SK-N-SH (cell line): Measurements from ENCODE around the gene TRAF7. TPM values are rescaled to one million over a fixed set of nuclear protein-coding genes. Genes with fewer than 3 reads are reported as not detected.
A peak's percentile ranks its signal among the peaks of the same experiment; 100 is the strongest.

Experiments
- CTCF ChIA-PET: fragments of 300-600, 350-600 bp; formaldehyde crosslinking; extraction: SDS; loops from one replicate; lab custom pipeline; 2021; lab: Yijun Ruan, JAX
- POLR2A ChIA-PET: fragments of 350-600 bp; sonication (Branson Sonifier 250); formaldehyde crosslinking; extraction: SDS; loops from one replicate; lab custom pipeline; 2020; ENCODE audit warnings: antibody characterized with exemption, inconsistent platforms; lab: Yijun Ruan, JAX
- DNase-seq: peaks from one replicate; pipeline ENCODE4 v3.0.0; 2012
- H2AFZ ChIP-seq: fragments of 200-600 bp; sonication (generic); 2 replicates; pipeline ENCODE4 v1.8.1; 2016; ENCODE audit warnings: antibody characterized with exemption, mild to moderate bottlenecking, low read depth
- H3F3A ChIP-seq: fragments of 200-600 bp; sonication (generic); replicated peaks from 2 replicates; pipeline ENCODE3; 2016; ENCODE audit warnings: antibody characterized with exemption, mild to moderate bottlenecking; ENCODE audit not compliant: insufficient read depth
- H3K27ac ChIP-seq, 2 experiments: fragments of 200-500 bp in 1 of 2; fragments of 200-600 bp in 1 of 2; sonication (Bioruptor generic) in 1 of 2; sonication (generic), shearing (Covaris generic) in 1 of 2; 2 replicates each; pipeline versions ENCODE4 v1.5.1 to v1.6.1; 2014 to 2016; ENCODE audit warnings: low read depth in 2 of 2, inconsistent platforms in 1 of 2, low read length in 1 of 2, mild to moderate bottlenecking in 1 of 2, mixed read lengths in 1 of 2
- H3K27me3 ChIP-seq: fragments of 200-600 bp; sonication (generic), shearing (Covaris generic); 2 replicates; pipeline ENCODE4 v1.6.1; 2016; ENCODE audit warnings: mixed run types; ENCODE audit not compliant: insufficient read depth
- H3K36me3 ChIP-seq, 2 experiments: fragments of 200-500 bp in 1 of 2; fragments of 200-600 bp in 1 of 2; sonication (Bioruptor generic) in 1 of 2; sonication (generic) in 1 of 2; replicated peaks in 1 of 2; 2 replicates each; pipeline versions ENCODE3 to v1.5.1; 2014 to 2016; ENCODE audit warnings: low read length in 1 of 2, mild to moderate bottlenecking in 1 of 2; ENCODE audit not compliant: insufficient read depth in 2 of 2, control insufficient read depth in 1 of 2
- H3K4me1 ChIP-seq, 2 experiments: fragments of 200-500 bp in 1 of 2; fragments of 200-600 bp in 1 of 2; sonication (Bioruptor generic) in 1 of 2; sonication (generic), shearing (Covaris generic) in 1 of 2; 2 replicates each; pipeline versions ENCODE4 v1.5.1 to v1.6.1; 2014 to 2016; ENCODE audit warnings: low read depth in 1 of 2, low read length in 1 of 2, mixed run types in 1 of 2; ENCODE audit not compliant: insufficient read depth in 2 of 2, control insufficient read depth in 1 of 2
- H3K4me2 ChIP-seq: fragments of 200-600 bp; sonication (generic), shearing (Covaris generic); 2 replicates; pipeline ENCODE4 v1.6.1; 2017; ENCODE audit warnings: mixed run types
- H3K4me3 ChIP-seq, 2 experiments: fragments of 200-500 bp in 1 of 2; fragments of 200-600 bp in 1 of 2; sonication (Bioruptor generic) in 1 of 2; sonication (generic), shearing (Covaris generic) in 1 of 2; 2 replicates each; pipeline versions ENCODE4 v1.5.1 to v1.8.1; 2014 to 2016; ENCODE audit warnings: low read depth in 2 of 2, inconsistent platforms in 1 of 2, low read length in 1 of 2, mild to moderate bottlenecking in 1 of 2, mixed read lengths in 1 of 2, moderate library complexity in 1 of 2
- H3K79me2 ChIP-seq: fragments of 200-600 bp; sonication (generic); 2 replicates; pipeline ENCODE4 v1.8.1; 2017; ENCODE audit warnings: mild to moderate bottlenecking; ENCODE audit not compliant: insufficient read depth
- H3K9ac ChIP-seq: fragments of 200-600 bp; sonication (generic); 2 replicates; pipeline ENCODE4 v1.6.1; 2017; ENCODE audit warnings: mixed run types
- H3K9me2 ChIP-seq: fragments of 200-600 bp; sonication (generic); 2 replicates; pipeline ENCODE4 v1.6.1; 2017; ENCODE audit warnings: mixed run types
- H3K9me3 ChIP-seq: fragments of 200-600 bp; sonication (generic); 2 replicates; pipeline ENCODE4 v1.6.1; 2017; ENCODE audit warnings: mixed run types, mild to moderate bottlenecking, moderate library complexity
- H4K20me1 ChIP-seq: fragments of 200-600 bp; sonication (generic); 2 replicates; pipeline ENCODE4 v1.6.1; 2017; ENCODE audit warnings: mild to moderate bottlenecking, mixed run types; ENCODE audit not compliant: insufficient read depth
- GABPA ChIP-seq: IDR thresholded peaks from 2 replicates; pipeline ENCODE4 v1.4.0; 2012; ENCODE audit warnings: low read depth, mild to moderate bottlenecking
- RCOR1 ChIP-seq: fragments of 150-350 bp; IDR thresholded peaks from 2 replicates; pipeline ENCODE4 v1.6.1; 2017; ENCODE audit warnings: antibody characterized with exemption, low read length
- SIN3A ChIP-seq: IDR thresholded peaks from 2 replicates; pipeline ENCODE4 v1.6.1; 2012; ENCODE audit warnings: low read depth, mild to moderate bottlenecking, low read length, moderate library complexity, borderline replicate concordance
- TAF1 ChIP-seq: IDR thresholded peaks from 2 replicates; pipeline ENCODE4 v1.6.1; 2012; ENCODE audit warnings: low read depth, mild to moderate bottlenecking, low read length, moderate library complexity, borderline replicate concordance
- WGBS: methylation state at CpG from one replicate; pipeline ENCODE4 v1.1.6; 2017; ENCODE audit warnings: low lambda C conversion rate; 5-methylcytosine and 5-hydroxymethylcytosine counted together
- polyA plus RNA-seq, 3 experiments: library from polyadenylated mRNA; depleted of rRNA; stranded (reverse); fragments of >200 nt; gene quantifications; 2 replicates each; pipeline ENCODE4 v1.2.3, GENCODE V29; 2012
- TF ChIP-seq, protein P1 (sequence below): IDR thresholded peaks from 2 replicates; pipeline ENCODE4 v1.4.0; 2012; ENCODE audit warnings: low read depth, borderline replicate concordance
- TF ChIP-seq, protein P2 (sequence below): IDR thresholded peaks from 2 replicates; pipeline ENCODE4 v1.6.1; 2012; ENCODE audit warnings: mild to moderate bottlenecking, low read depth, low read length, moderate library complexity

Gene TRAF7
- polyA plus RNA-seq, 1 of the 3 experiments (the other 2 are of a cell fraction) = 73.0 TPM

DNA sequence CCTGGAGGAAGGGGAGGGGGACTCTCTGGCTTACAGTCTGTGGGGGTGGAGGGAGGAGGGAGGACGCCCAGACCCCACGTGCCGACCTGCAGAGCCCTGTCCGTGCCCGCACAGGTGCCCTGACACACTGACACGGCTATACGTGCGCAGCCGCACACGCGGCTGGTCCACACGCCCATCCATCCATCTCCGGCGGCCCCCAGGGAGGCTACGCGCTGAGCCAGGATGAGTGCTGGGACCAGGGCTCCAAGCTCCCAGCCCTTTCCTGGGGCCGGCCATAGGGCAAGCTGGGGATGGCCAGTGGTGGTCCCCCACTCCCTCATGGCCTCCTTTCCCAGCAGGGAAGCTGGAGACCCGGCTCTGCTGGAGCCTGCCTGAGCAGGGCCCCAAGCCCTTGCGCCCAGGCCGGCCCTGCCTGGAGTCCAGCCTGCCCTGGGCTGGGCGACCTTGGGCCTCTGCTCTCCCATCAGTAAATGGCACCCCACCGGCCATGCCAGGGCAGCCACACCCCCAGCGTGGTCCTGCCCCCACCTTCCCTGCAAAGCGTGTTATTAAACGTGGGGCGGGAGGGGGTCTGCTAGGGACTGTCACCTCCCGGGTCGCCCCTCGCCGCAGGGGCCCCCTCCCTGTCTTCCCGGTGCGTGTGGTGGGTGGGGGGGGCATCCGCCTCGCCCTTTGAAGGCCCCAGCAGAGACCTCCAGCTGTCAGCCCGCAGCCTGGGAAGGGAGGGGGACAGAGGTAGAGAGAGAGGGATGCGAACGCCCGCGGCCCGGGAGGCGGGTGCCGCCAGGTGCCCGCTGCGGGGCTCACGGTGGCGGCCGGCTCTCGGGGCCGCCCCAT is 40.0 kb downstream of the TRAF7 start (continued):
- TF ChIP-seq, protein P1, sequence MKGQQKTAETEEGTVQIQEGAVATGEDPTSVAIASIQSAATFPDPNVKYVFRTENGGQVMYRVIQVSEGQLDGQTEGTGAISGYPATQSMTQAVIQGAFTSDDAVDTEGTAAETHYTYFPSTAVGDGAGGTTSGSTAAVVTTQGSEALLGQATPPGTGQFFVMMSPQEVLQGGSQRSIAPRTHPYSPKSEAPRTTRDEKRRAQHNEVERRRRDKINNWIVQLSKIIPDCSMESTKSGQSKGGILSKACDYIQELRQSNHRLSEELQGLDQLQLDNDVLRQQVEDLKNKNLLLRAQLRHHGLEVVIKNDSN = no peak
- TF ChIP-seq GABPA (no peak), SIN3A (no peak)
- TF ChIP-seq, protein P2, sequence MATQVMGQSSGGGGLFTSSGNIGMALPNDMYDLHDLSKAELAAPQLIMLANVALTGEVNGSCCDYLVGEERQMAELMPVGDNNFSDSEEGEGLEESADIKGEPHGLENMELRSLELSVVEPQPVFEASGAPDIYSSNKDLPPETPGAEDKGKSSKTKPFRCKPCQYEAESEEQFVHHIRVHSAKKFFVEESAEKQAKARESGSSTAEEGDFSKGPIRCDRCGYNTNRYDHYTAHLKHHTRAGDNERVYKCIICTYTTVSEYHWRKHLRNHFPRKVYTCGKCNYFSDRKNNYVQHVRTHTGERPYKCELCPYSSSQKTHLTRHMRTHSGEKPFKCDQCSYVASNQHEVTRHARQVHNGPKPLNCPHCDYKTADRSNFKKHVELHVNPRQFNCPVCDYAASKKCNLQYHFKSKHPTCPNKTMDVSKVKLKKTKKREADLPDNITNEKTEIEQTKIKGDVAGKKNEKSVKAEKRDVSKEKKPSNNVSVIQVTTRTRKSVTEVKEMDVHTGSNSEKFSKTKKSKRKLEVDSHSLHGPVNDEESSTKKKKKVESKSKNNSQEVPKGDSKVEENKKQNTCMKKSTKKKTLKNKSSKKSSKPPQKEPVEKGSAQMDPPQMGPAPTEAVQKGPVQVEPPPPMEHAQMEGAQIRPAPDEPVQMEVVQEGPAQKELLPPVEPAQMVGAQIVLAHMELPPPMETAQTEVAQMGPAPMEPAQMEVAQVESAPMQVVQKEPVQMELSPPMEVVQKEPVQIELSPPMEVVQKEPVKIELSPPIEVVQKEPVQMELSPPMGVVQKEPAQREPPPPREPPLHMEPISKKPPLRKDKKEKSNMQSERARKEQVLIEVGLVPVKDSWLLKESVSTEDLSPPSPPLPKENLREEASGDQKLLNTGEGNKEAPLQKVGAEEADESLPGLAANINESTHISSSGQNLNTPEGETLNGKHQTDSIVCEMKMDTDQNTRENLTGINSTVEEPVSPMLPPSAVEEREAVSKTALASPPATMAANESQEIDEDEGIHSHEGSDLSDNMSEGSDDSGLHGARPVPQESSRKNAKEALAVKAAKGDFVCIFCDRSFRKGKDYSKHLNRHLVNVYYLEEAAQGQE = no peak

DNA sequence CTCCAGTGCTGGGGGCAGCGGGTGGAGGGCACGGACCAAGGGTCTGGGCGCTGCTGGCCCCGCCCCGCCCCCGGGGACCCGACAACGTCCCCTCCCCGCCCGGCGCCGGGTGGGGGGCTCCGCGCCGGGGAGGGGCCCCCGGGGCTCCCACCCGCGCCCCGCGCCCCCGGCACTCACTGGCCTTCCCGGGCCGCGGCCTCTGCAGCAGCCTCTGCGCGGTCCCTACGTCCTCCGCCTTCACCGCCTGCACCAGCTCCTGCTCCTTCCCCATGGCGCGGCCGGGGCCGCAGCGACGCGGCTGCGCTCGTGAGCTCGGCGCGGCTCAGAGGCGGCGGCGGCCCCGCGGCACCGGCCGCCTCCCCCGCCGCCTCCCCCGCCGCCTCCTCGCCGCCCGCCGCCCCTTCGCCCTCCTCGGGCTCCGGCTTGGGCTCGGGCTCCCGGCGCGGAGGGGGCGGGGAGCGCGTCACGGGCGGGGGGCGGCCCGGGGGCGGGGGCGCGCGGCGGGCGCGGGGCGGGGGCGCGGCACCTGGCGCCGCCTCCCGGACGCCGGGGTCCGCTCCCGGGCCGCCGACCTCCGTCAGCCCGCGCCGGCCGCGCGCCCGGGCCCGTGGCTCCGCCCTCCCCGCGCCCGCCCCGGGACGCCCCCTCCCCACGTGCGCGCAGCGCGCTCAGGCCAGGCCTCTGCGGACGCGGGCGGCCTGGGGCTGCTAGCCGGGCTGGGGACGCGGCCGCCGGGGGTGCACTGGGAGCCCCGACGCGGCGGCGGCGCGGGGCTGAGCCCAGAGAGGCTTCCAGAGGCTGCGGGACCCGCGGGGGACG is 40.8 kb downstream of the TRAF7 start, which contains the start of gene CASKIN1:
CASKIN1 (minus strand) TSS at position 444 of the 819 bp plus-strand sequence; CDS start at position 271, 173 bp downstream.
- H3K9me3 ChIP-seq = no peaks in the 10 kb centered on the region
- ChIA-PET CTCF (interaction anchor here (0.6 to 3.6 kb wide), 6 partner anchors 12 to 305 kb away, joined by 3 to 19 read pairs (median 7); partner anchors contain the start of genes BRICD5 and ECI1), POLR2A (interaction anchor here (1.0 to 3.3 kb wide), 2 partner anchors 8 to 41 kb away, joined by 8 to 18 read pairs; partner anchors contain the start of genes MLST8 and TRAF7)
- peak within 1 kb of the TSS; percentile 77 for H3K4me2 ChIP-seq
- H3K27me3 ChIP-seq = no peaks in the 10 kb centered on the region
- WGBS = 0% methylated on average over 2 of the region's 129 CpGs
- H3K79me2 ChIP-seq = no peaks in the 10 kb centered on the region
- H3K36me3 ChIP-seq = no peaks in the 10 kb centered on the region
- H2AFZ ChIP-seq = no peak within 1 kb of the TSS
- peaks cover 0 to 18% of the 10 kb centered on the region in 2 experiments; a peak in 1 of 4 replicates for H3K4me1 ChIP-seq
- no peaks in the 10 kb centered on the region for H4K20me1 ChIP-seq
- H3K27ac ChIP-seq = no peak within 1 kb of the TSS; a peak in 1 of 4 replicates
- no peaks in the 10 kb centered on the region for H3F3A ChIP-seq
- no peak within 1 kb of the TSS for H3K9ac ChIP-seq
- H3K9me2 ChIP-seq = no peaks in the 10 kb centered on the region
- H3K4me3 ChIP-seq = peak within 1 kb of the TSS; percentile 44 to 53
- TF ChIP-seq TAF1 = no peak
- no peak for TF ChIP-seq RCOR1
- peak; percentile 90 for DNase-seq
